Right renal pelvis (tissue), 4 donors: ENCODE data around the gene OR5H14. TPM values are rescaled to one million over a fixed set of nuclear protein-coding genes. Genes with fewer than 3 reads are reported as not detected.
"Not testable (repeated sequence)": the region's sequence is repeated elsewhere in the genome, so short reads cannot be mapped to it uniquely, and the experiment has no call there.

Experiments used
- DNase-seq, 4 donors: peaks; one replicate each; pipeline ENCODE4 v3.0.0-alpha.2; 2013; ENCODE audit warnings: low read depth in 4 of 4, low spot score in 3 of 4, missing footprints in 1 of 4
- polyA plus RNA-seq, 4 donors: library from polyadenylated mRNA; unstranded; fragments of 120-200 nt; gene quantifications; one replicate each; pipeline ENCODE4 v1.2.1, GENCODE V29; 2013; ENCODE audit not compliant: insufficient read length in 4 of 4

OR5H14 gene
- polyA plus RNA-seq = under 1 TPM in 1 of 4 donors, not detected in 3; 0.01 TPM

- no peak for DNase-seq
These were observed at the start of gene OR5H14 for GRCh38 chr3:98147179-98147578. Gene OR5H14, plus strand, starts transcription at chr3:98147479. Its CDS starts 1,907 bp downstream, at chr3:98149386.

- no peak for DNase-seq
These were observed 47.4 kb upstream of the OR5H14 start for GRCh38 chr3:98099848-98100247.

- no peak for DNase-seq
These were observed 39.1 kb upstream of the OR5H14 start for GRCh38 chr3:98108162-98108561.

GRCh38 chr3:98109807-98110549 lies 37.3 kb upstream of the OR5H14 start:
- DNase-seq = no peak

GRCh38 chr3:98110550-98110908 lies 36.8 kb upstream of the OR5H14 start:
- no peak for DNase-seq

GRCh38 chr3:98114264-98114663 lies 33.0 kb upstream of the OR5H14 start:
- DNase-seq = no peak

GRCh38 chr3:98115717-98116116 lies 31.6 kb upstream of the OR5H14 start:
- DNase-seq = no peak

- no peak for DNase-seq
These were observed 16.9 kb upstream of the OR5H14 start, which contains the start of gene OR5H1 for GRCh38 chr3:98130421-98130820. Gene OR5H1, plus strand, starts transcription at chr3:98130721. Its CDS starts 1,977 bp downstream, at chr3:98132698.

GRCh38 chr3:98136631-98137030 lies 10.6 kb upstream of the OR5H14 start:
- DNase-seq = no peak

- DNase-seq = not testable (repeated sequence)
These were observed 9.3 kb upstream of the OR5H14 start for GRCh38 chr3:98137826-98138557.

- no peak for DNase-seq
These were observed 6.7 kb upstream of the OR5H14 start for GRCh38 chr3:98140531-98140930.

- no peak for DNase-seq
These were observed 1.5 kb downstream of the OR5H14 start for GRCh38 chr3:98148751-98149150.

- not testable (repeated sequence) for DNase-seq
These were observed 2.2 kb downstream of the OR5H14 start for GRCh38 chr3:98149456-98149855.

GRCh38 chr3:98151241-98151640 lies 4.0 kb downstream of the OR5H14 start:
- no peak for DNase-seq

GRCh38 chr3:98166396-98166795 lies 19.1 kb downstream of the OR5H14 start, which contains the start of gene OR5H15:
Gene OR5H15, plus strand, starts transcription at chr3:98166696. Its CDS starts 2,004 bp downstream, at chr3:98168700.
- DNase-seq = no peak

- DNase-seq = no peak
These were observed 23.8 kb downstream of the OR5H14 start for GRCh38 chr3:98171071-98171470.

GRCh38 chr3:98172621-98173020 lies 25.3 kb downstream of the OR5H14 start:
- no peak for DNase-seq

- no peak for DNase-seq
These were observed 33.1 kb downstream of the OR5H14 start for GRCh38 chr3:98180319-98180890.

GRCh38 chr3:98182196-98182595 lies 34.9 kb downstream of the OR5H14 start:
- DNase-seq = no peak

- no peak for DNase-seq
These were observed 37.9 kb downstream of the OR5H14 start for GRCh38 chr3:98185180-98185579.

GRCh38 chr3:98188545-98188944 lies 41.3 kb downstream of the OR5H14 start:
- DNase-seq = no peak
